SK-N-SH (cell line): ENCODE measurements around the gene TAOK2. TPM values are rescaled to one million over a fixed set of nuclear protein-coding genes. Genes with fewer than 3 reads are reported as not detected.

Source experiments
- CTCF ChIA-PET: fragments of 300-600, 350-600 bp; formaldehyde crosslinking; extraction: SDS; loops from one replicate; lab custom pipeline; 2021; lab: Yijun Ruan, JAX
- POLR2A ChIA-PET: fragments of 350-600 bp; sonication (Branson Sonifier 250); formaldehyde crosslinking; extraction: SDS; loops from one replicate; lab custom pipeline; 2020; ENCODE audit warnings: antibody characterized with exemption, inconsistent platforms; lab: Yijun Ruan, JAX
- DNase-seq: peaks from one replicate; pipeline ENCODE4 v3.0.0; 2012
- H2AFZ ChIP-seq: fragments of 200-600 bp; sonication (generic); 2 replicates; pipeline ENCODE4 v1.8.1; 2016; ENCODE audit warnings: antibody characterized with exemption, mild to moderate bottlenecking, low read depth
- H3F3A ChIP-seq: fragments of 200-600 bp; sonication (generic); replicated peaks from 2 replicates; pipeline ENCODE3; 2016; ENCODE audit warnings: antibody characterized with exemption, mild to moderate bottlenecking; ENCODE audit not compliant: insufficient read depth
- H3K27ac ChIP-seq, 2 experiments: fragments of 200-500 bp in 1 of 2; fragments of 200-600 bp in 1 of 2; sonication (Bioruptor generic) in 1 of 2; sonication (generic), shearing (Covaris generic) in 1 of 2; 2 replicates each; pipeline versions ENCODE4 v1.5.1 to v1.6.1; 2014 to 2016; ENCODE audit warnings: low read depth in 2 of 2, inconsistent platforms in 1 of 2, low read length in 1 of 2, mild to moderate bottlenecking in 1 of 2, mixed read lengths in 1 of 2
- H3K27me3 ChIP-seq: fragments of 200-600 bp; sonication (generic), shearing (Covaris generic); 2 replicates; pipeline ENCODE4 v1.6.1; 2016; ENCODE audit warnings: mixed run types; ENCODE audit not compliant: insufficient read depth
- H3K36me3 ChIP-seq, 2 experiments: fragments of 200-500 bp in 1 of 2; fragments of 200-600 bp in 1 of 2; sonication (Bioruptor generic) in 1 of 2; sonication (generic) in 1 of 2; replicated peaks in 1 of 2; 2 replicates each; pipeline versions ENCODE3 to v1.5.1; 2014 to 2016; ENCODE audit warnings: low read length in 1 of 2, mild to moderate bottlenecking in 1 of 2; ENCODE audit not compliant: insufficient read depth in 2 of 2, control insufficient read depth in 1 of 2
- H3K4me1 ChIP-seq, 2 experiments: fragments of 200-500 bp in 1 of 2; fragments of 200-600 bp in 1 of 2; sonication (Bioruptor generic) in 1 of 2; sonication (generic), shearing (Covaris generic) in 1 of 2; 2 replicates each; pipeline versions ENCODE4 v1.5.1 to v1.6.1; 2014 to 2016; ENCODE audit warnings: low read depth in 1 of 2, low read length in 1 of 2, mixed run types in 1 of 2; ENCODE audit not compliant: insufficient read depth in 2 of 2, control insufficient read depth in 1 of 2
- H3K4me2 ChIP-seq: fragments of 200-600 bp; sonication (generic), shearing (Covaris generic); 2 replicates; pipeline ENCODE4 v1.6.1; 2017; ENCODE audit warnings: mixed run types
- H3K4me3 ChIP-seq, 2 experiments: fragments of 200-500 bp in 1 of 2; fragments of 200-600 bp in 1 of 2; sonication (Bioruptor generic) in 1 of 2; sonication (generic), shearing (Covaris generic) in 1 of 2; 2 replicates each; pipeline versions ENCODE4 v1.5.1 to v1.8.1; 2014 to 2016; ENCODE audit warnings: low read depth in 2 of 2, inconsistent platforms in 1 of 2, low read length in 1 of 2, mild to moderate bottlenecking in 1 of 2, mixed read lengths in 1 of 2, moderate library complexity in 1 of 2
- H3K79me2 ChIP-seq: fragments of 200-600 bp; sonication (generic); 2 replicates; pipeline ENCODE4 v1.8.1; 2017; ENCODE audit warnings: mild to moderate bottlenecking; ENCODE audit not compliant: insufficient read depth
- H3K9ac ChIP-seq: fragments of 200-600 bp; sonication (generic); 2 replicates; pipeline ENCODE4 v1.6.1; 2017; ENCODE audit warnings: mixed run types
- H3K9me2 ChIP-seq: fragments of 200-600 bp; sonication (generic); 2 replicates; pipeline ENCODE4 v1.6.1; 2017; ENCODE audit warnings: mixed run types
- H3K9me3 ChIP-seq: fragments of 200-600 bp; sonication (generic); 2 replicates; pipeline ENCODE4 v1.6.1; 2017; ENCODE audit warnings: mixed run types, mild to moderate bottlenecking, moderate library complexity
- H4K20me1 ChIP-seq: fragments of 200-600 bp; sonication (generic); 2 replicates; pipeline ENCODE4 v1.6.1; 2017; ENCODE audit warnings: mild to moderate bottlenecking, mixed run types; ENCODE audit not compliant: insufficient read depth
- ELF1 ChIP-seq: IDR thresholded peaks from 2 replicates; pipeline ENCODE4 v1.4.0; 2012
- EP300 ChIP-seq, 2 experiments: IDR thresholded peaks; 2 replicates each; pipeline versions ENCODE4 v1.4.0 to v1.6.1; 2012; ENCODE audit warnings: borderline replicate concordance in 1 of 2, low read depth in 1 of 2, low read length in 1 of 2
- FOSL2 ChIP-seq: IDR thresholded peaks from 2 replicates; pipeline ENCODE4 v1.4.0; 2012; ENCODE audit warnings: low read depth, mild to moderate bottlenecking, moderate library complexity, borderline replicate concordance
- FOXJ3 ChIP-seq: sonication (generic); formaldehyde crosslinking; IDR thresholded peaks from 2 replicates; pipeline ENCODE4 v1.5.1; 2020; ENCODE audit warnings: mild to moderate bottlenecking, missing genetic modification reagents
- GABPA ChIP-seq: IDR thresholded peaks from 2 replicates; pipeline ENCODE4 v1.4.0; 2012; ENCODE audit warnings: low read depth, mild to moderate bottlenecking
- JUND ChIP-seq: IDR thresholded peaks from 2 replicates; pipeline ENCODE4 v1.4.0; 2012
- MEF2A ChIP-seq: IDR thresholded peaks from 2 replicates; pipeline ENCODE4 v1.4.0; 2012; ENCODE audit warnings: low read depth, borderline replicate concordance
- MXI1 ChIP-seq: IDR thresholded peaks from 2 replicates; pipeline ENCODE4 v1.6.1; 2012; ENCODE audit warnings: mild to moderate bottlenecking, low read depth, low read length, improper control_type of control experiment
- NRF1 ChIP-seq: IDR thresholded peaks from 2 replicates; pipeline ENCODE4 v1.6.1; 2012; ENCODE audit warnings: low read depth, mild to moderate bottlenecking, low read length
- RAD21 ChIP-seq: IDR thresholded peaks from 2 replicates; pipeline ENCODE4 v1.6.1; 2012; ENCODE audit warnings: mild to moderate bottlenecking, low read length
- REST ChIP-seq: IDR thresholded peaks from 2 replicates; pipeline ENCODE4 v1.6.1; 2012; ENCODE audit warnings: mild to moderate bottlenecking, low read depth, low read length, moderate library complexity
- RFX5 ChIP-seq: IDR thresholded peaks from 2 replicates; pipeline ENCODE4 v1.6.1; 2012; ENCODE audit warnings: mild to moderate bottlenecking, improper control_type of control experiment, low read length
- RXRA ChIP-seq: IDR thresholded peaks from 2 replicates; pipeline ENCODE4 v1.4.0; 2012; ENCODE audit warnings: low read depth, mild to moderate bottlenecking, borderline replicate concordance
- SIN3A ChIP-seq: IDR thresholded peaks from 2 replicates; pipeline ENCODE4 v1.6.1; 2012; ENCODE audit warnings: low read depth, mild to moderate bottlenecking, low read length, moderate library complexity, borderline replicate concordance
- YY1 ChIP-seq: IDR thresholded peaks from 2 replicates; pipeline ENCODE4 v1.4.0; 2012; ENCODE audit warnings: low read depth, mild to moderate bottlenecking
- WGBS: methylation state at CpG from one replicate; pipeline ENCODE4 v1.1.6; 2017; ENCODE audit warnings: low lambda C conversion rate; 5-methylcytosine and 5-hydroxymethylcytosine counted together
- polyA plus RNA-seq, 3 experiments: library from polyadenylated mRNA; depleted of rRNA; stranded (reverse); fragments of >200 nt; gene quantifications; 2 replicates each; pipeline ENCODE4 v1.2.3, GENCODE V29; 2012
- TF ChIP-seq, protein P1 (sequence below): IDR thresholded peaks from 2 replicates; pipeline ENCODE4 v1.4.0; 2012; ENCODE audit warnings: low read depth, borderline replicate concordance
- TF ChIP-seq, protein P2 (sequence below): IDR thresholded peaks from 2 replicates; pipeline ENCODE4; 2012
- TF ChIP-seq, protein P3 (sequence below): IDR thresholded peaks from 2 replicates; pipeline ENCODE4 v1.4.0; 2012; ENCODE audit warnings: low read depth, borderline replicate concordance
- TF ChIP-seq, protein P4 (sequence below): fragments of 150-350 bp; IDR thresholded peaks from 2 replicates; pipeline ENCODE4 v1.6.1; 2017; ENCODE audit warnings: antibody characterized with exemption, low read length, low read depth, borderline replicate concordance
- TF ChIP-seq, protein P5 (sequence below): fragments of 200-600 bp; sonication (generic); IDR thresholded peaks from 2 replicates; pipeline ENCODE4 v1.6.1; 2017; ENCODE audit warnings: antibody characterized with exemption, mild to moderate bottlenecking, moderate library complexity

Gene TAOK2
- polyA plus RNA-seq (2012; rRNA removed) = 21.9 and 23.1 TPM in 2 replicates
- 7.2 and 11.2 TPM in 2 replicates for polyA plus RNA-seq (2012; cell fraction: cytosol; rRNA removed)
- 59.6 and 71.3 TPM in 2 replicates for polyA plus RNA-seq (2012; cell fraction: nucleus; rRNA removed)

GRCh38 chr16:29973384-29974246 is at the start of gene TAOK2:
Gene TAOK2, plus strand, starts transcription at chr16:29973868. Its CDS starts 3,905 bp downstream, at chr16:29977773.
- Histone ChIP-seq H3K4me2 (peak within 1 kb of the TSS; percentile 99), H3K27me3 (no peaks in the 10 kb centered on the region), H4K20me1 (peaks cover 38% of the 10 kb centered on the region), H3F3A (peaks cover 11% of the 10 kb centered on the region), H3K4me3 (peak within 1 kb of the TSS; percentile 87 to 91), H3K79me2 (peaks cover 46% of the 10 kb centered on the region), H3K9me2 (no peaks in the 10 kb centered on the region), H3K9ac (peak within 1 kb of the TSS; percentile 82), H3K27ac (peak within 1 kb of the TSS; percentile 69 to 88), H3K9me3 (no peaks in the 10 kb centered on the region), H3K36me3 (peaks cover 16 to 21% of the 10 kb centered on the region in 2 experiments), H3K4me1 (peaks cover 20 to 25% of the 10 kb centered on the region in 2 experiments; a peak in 3 of 4 replicates), H2AFZ (peak within 1 kb of the TSS; percentile 68)
- WGBS = 6% methylated on average over 62 of the region's 75 CpGs
- CTCF ChIA-PET = interaction anchor here (0.8 to 8.2 kb wide), 11 partner anchors 8 to 183 kb away, joined by 3 to 41 read pairs (median 3); partner anchors contain the start of genes CDIPT, KIF22, PAGR1 and TLCD3B
- peak; percentile 99 for DNase-seq
- POLR2A ChIA-PET = interaction anchor here (0.6 to 1.6 kb wide), 9 partner anchors 12 to 90 kb away, joined by 3 to 10 read pairs (median 3); partner anchors contain the start of genes ASPHD1, HIRIP3, KCTD13 and SEZ6L2
- TF ChIP-seq, protein P1, sequence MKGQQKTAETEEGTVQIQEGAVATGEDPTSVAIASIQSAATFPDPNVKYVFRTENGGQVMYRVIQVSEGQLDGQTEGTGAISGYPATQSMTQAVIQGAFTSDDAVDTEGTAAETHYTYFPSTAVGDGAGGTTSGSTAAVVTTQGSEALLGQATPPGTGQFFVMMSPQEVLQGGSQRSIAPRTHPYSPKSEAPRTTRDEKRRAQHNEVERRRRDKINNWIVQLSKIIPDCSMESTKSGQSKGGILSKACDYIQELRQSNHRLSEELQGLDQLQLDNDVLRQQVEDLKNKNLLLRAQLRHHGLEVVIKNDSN = no peak
- TF ChIP-seq RAD21 (no peak), YY1 (peak; percentile 91), ELF1 (no peak), RFX5 (peak; percentile 97), FOXJ3 (CRISPR knock-in tag) (no peak), MEF2A (no peak), MXI1 (peak; percentile 92), NRF1 (peak; percentile 98), SIN3A (no peak; the same call in 1 of the 2 replicates), GABPA (peak; percentile 45; the same call in 1 of the 2 replicates), JUND (no peak), REST (no peak), FOSL2 (no peak), RXRA (no peak), EP300 (IDR thresholded peaks at IDR 0.05; ENCODE audit: borderline replicate concordance in 1 of 2, low read depth in 1 of 2, low read length in 1 of 2) (peak in 1 of 2 experiments; percentile 75; a peak in 3 of 4 replicates)
- TF ChIP-seq, protein P2, sequence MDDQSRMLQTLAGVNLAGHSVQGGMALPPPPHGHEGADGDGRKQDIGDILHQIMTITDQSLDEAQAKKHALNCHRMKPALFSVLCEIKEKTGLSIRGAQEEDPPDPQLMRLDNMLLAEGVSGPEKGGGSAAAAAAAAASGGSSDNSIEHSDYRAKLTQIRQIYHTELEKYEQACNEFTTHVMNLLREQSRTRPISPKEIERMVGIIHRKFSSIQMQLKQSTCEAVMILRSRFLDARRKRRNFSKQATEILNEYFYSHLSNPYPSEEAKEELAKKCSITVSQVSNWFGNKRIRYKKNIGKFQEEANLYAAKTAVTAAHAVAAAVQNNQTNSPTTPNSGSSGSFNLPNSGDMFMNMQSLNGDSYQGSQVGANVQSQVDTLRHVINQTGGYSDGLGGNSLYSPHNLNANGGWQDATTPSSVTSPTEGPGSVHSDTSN = no peak; the same call in none of the 2 replicates
- TF ChIP-seq, protein P3, sequence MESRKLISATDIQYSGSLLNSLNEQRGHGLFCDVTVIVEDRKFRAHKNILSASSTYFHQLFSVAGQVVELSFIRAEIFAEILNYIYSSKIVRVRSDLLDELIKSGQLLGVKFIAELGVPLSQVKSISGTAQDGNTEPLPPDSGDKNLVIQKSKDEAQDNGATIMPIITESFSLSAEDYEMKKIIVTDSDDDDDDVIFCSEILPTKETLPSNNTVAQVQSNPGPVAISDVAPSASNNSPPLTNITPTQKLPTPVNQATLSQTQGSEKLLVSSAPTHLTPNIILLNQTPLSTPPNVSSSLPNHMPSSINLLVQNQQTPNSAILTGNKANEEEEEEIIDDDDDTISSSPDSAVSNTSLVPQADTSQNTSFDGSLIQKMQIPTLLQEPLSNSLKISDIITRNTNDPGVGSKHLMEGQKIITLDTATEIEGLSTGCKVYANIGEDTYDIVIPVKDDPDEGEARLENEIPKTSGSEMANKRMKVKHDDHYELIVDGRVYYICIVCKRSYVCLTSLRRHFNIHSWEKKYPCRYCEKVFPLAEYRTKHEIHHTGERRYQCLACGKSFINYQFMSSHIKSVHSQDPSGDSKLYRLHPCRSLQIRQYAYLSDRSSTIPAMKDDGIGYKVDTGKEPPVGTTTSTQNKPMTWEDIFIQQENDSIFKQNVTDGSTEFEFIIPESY = no peak
- TF ChIP-seq, protein P4, sequence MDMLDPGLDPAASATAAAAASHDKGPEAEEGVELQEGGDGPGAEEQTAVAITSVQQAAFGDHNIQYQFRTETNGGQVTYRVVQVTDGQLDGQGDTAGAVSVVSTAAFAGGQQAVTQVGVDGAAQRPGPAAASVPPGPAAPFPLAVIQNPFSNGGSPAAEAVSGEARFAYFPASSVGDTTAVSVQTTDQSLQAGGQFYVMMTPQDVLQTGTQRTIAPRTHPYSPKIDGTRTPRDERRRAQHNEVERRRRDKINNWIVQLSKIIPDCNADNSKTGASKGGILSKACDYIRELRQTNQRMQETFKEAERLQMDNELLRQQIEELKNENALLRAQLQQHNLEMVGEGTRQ = no peak
- TF ChIP-seq, protein P5, sequence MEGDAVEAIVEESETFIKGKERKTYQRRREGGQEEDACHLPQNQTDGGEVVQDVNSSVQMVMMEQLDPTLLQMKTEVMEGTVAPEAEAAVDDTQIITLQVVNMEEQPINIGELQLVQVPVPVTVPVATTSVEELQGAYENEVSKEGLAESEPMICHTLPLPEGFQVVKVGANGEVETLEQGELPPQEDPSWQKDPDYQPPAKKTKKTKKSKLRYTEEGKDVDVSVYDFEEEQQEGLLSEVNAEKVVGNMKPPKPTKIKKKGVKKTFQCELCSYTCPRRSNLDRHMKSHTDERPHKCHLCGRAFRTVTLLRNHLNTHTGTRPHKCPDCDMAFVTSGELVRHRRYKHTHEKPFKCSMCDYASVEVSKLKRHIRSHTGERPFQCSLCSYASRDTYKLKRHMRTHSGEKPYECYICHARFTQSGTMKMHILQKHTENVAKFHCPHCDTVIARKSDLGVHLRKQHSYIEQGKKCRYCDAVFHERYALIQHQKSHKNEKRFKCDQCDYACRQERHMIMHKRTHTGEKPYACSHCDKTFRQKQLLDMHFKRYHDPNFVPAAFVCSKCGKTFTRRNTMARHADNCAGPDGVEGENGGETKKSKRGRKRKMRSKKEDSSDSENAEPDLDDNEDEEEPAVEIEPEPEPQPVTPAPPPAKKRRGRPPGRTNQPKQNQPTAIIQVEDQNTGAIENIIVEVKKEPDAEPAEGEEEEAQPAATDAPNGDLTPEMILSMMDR = no peak
